Ectodermal cell (in vitro differentiated cells): Measurements from ENCODE around the gene GABPB2.

Experiments used
- H3K27ac ChIP-seq: 2 replicates; pipeline ENCODE4 v1.7.0; 2013; ENCODE audit warnings: mild to moderate bottlenecking, low read depth, low read length; ENCODE audit not compliant: insufficient read depth, poor library complexity, severe bottlenecking
- H3K27me3 ChIP-seq: 2 replicates; pipeline ENCODE4 v1.7.0; 2013; ENCODE audit warnings: mild to moderate bottlenecking, low read length; ENCODE audit not compliant: insufficient read depth, control insufficient read depth, poor library complexity, severe bottlenecking
- H3K36me3 ChIP-seq: one replicate; pipeline ENCODE4 v1.7.0; 2013; ENCODE audit warnings: low read length; ENCODE audit not compliant: control insufficient read depth, insufficient read depth
- H3K4me1 ChIP-seq: one replicate; pipeline ENCODE4 v1.7.0; 2013; ENCODE audit warnings: low read length; ENCODE audit not compliant: control insufficient read depth, insufficient read depth
- H3K4me3 ChIP-seq: 2 replicates; pipeline ENCODE4 v1.7.0; 2013; ENCODE audit warnings: low read depth, low read length, control low read depth; ENCODE audit not compliant: insufficient read depth
- H3K9me3 ChIP-seq: 2 replicates; pipeline ENCODE4 v1.7.0; 2013; ENCODE audit warnings: mild to moderate bottlenecking, low read length, moderate library complexity; ENCODE audit not compliant: control insufficient read depth
- WGBS, 2 experiments: methylation state at CpG; one replicate each; pipeline ENCODE4 v1.1.7; 2013; ENCODE audit warnings: missing lambda C conversion rate in 2 of 2; 5-methylcytosine and 5-hydroxymethylcytosine counted together

The GABPB2 gene

GRCh38 chr1:151047925-151048644 lies 22.5 kb upstream of the GABPB2 start:
- Histone ChIP-seq H3K36me3 (peaks cover 5% of the 10 kb centered on the region), H3K9me3 (no peaks in the 10 kb centered on the region), H3K27me3 (no peaks in the 10 kb centered on the region), H3K4me1 (peaks cover 3% of the 10 kb centered on the region), H3K27ac (peak overlapping the region; percentile 71), H3K4me3 (peak overlapping the region; percentile 93)
- WGBS, 2 experiments = 1% methylated on average over 48 of the region's 48 CpGs

DNA sequence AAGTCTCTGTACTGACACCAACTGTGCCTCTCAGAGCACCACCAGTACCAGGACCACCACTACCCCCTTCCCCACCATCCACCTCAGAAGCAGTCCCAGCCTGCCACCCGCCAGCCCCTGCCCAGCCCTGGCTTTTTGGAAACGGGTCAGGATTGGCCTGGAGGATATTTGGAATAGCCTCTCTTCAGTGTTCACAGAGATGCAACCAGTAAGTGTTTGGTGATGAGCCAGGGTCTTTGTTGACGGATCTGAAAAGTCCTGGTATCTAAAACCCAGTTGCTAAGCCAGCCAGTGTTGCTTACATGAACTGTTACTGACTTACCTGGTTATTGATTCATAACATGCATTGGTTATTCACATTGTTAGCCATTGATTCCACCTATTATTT lies 21.9 kb upstream of the GABPB2 start:
- Histone ChIP-seq H3K36me3 (peaks cover 7% of the 10 kb centered on the region), H3K4me3 (peak overlapping the region; percentile 93), H3K9me3 (no peaks in the 10 kb centered on the region), H3K27me3 (no peaks in the 10 kb centered on the region), H3K27ac (no peak overlapping the region), H3K4me1 (peaks cover 3% of the 10 kb centered on the region)
- WGBS, 2 experiments = 37 to 44% methylated on average over 3 of the region's 3 CpGs

GRCh38 chr1:151049458-151049857 lies 21.1 kb upstream of the GABPB2 start:
- Histone ChIP-seq H3K4me1 (peaks cover 3% of the 10 kb centered on the region), H3K27ac (no peak overlapping the region), H3K36me3 (peaks cover 7% of the 10 kb centered on the region), H3K4me3 (no peak overlapping the region), H3K9me3 (no peaks in the 10 kb centered on the region), H3K27me3 (no peaks in the 10 kb centered on the region)
- WGBS, 2 experiments = 91 to 94% methylated on average over 5 of the region's 5 CpGs

DNA sequence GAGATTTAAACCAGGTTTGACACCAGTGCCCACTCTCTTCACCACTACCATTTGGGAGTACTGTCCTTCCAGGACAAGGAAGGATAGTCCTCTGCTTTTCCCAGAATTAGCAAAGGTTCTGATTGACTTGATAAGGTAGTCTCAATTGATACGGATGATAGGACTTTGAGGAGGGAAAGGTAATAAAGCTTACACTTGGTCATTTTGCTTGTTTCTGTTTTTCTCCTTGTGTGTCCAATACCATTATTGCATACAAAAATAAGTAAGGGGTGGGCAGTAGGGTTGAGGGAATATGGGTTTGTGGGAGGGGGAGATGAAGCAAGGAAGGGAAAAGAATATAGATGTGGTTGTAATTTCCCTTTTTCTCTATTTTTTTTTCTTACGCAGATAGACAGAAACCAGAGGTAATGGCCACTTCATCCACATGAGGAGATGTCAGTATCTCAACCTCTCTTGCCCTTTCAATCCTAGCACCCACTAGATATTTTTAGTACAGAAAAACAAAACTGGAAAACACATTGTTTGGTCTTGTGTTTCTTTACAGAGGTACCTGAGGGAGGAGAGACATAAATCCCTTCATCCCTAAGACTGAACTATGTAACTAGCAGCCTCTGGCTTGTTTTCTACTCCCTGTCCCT lies 20.4 kb upstream of the GABPB2 start:
- Histone ChIP-seq H3K27me3 (no peaks in the 10 kb centered on the region), H3K27ac (no peak overlapping the region), H3K9me3 (no peaks in the 10 kb centered on the region), H3K36me3 (peaks cover 11% of the 10 kb centered on the region), H3K4me1 (peaks cover 3% of the 10 kb centered on the region), H3K4me3 (no peak overlapping the region)
- 95% methylated on average over 2 of the region's 2 CpGs for WGBS, 2 experiments

GRCh38 chr1:151051356-151052009 lies 19.1 kb upstream of the GABPB2 start:
- peaks cover 3% of the 10 kb centered on the region for H3K4me1 ChIP-seq
- H3K27ac ChIP-seq = no peak overlapping the region
- no peak overlapping the region for H3K4me3 ChIP-seq
- H3K9me3 ChIP-seq = no peaks in the 10 kb centered on the region
- no peaks in the 10 kb centered on the region for H3K27me3 ChIP-seq
- WGBS, 2 experiments = 81 to 84% methylated on average over 2 of the region's 2 CpGs
- peaks cover 11% of the 10 kb centered on the region for H3K36me3 ChIP-seq

DNA sequence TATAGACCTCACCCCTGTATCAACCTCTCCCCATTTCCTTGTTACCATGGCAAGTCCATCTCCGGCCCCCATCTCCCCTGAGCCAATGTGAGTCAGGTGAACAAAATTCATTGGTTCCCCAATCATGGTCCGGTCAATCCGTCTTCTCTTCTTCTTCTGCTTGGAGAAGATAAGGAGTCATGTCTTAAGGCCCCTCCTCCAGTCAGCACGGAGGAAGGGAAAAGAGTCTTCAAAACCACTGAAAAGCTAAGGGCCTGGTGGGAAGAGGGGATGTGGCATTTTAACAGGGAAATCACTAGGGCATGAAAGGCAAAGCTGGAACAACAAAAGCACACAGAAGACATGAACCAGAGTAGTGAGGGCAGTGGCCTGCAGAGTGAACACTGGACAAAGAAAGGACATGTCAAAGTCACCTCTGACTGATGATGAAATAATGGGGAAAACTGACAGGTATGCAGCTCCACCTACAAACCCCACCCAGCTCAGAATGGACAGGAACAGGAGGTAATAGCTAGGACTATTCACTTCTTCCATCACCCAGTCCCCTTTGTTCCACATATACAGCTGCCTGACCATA lies 15.5 kb upstream of the GABPB2 start:
- Histone ChIP-seq H3K27ac (no peak overlapping the region), H3K4me3 (no peak overlapping the region), H3K36me3 (peaks cover 11% of the 10 kb centered on the region), H3K4me1 (peaks cover 8% of the 10 kb centered on the region), H3K9me3 (no peaks in the 10 kb centered on the region), H3K27me3 (no peaks in the 10 kb centered on the region)
- 91 to 93% methylated on average over 4 of the region's 4 CpGs for WGBS, 2 experiments

DNA sequence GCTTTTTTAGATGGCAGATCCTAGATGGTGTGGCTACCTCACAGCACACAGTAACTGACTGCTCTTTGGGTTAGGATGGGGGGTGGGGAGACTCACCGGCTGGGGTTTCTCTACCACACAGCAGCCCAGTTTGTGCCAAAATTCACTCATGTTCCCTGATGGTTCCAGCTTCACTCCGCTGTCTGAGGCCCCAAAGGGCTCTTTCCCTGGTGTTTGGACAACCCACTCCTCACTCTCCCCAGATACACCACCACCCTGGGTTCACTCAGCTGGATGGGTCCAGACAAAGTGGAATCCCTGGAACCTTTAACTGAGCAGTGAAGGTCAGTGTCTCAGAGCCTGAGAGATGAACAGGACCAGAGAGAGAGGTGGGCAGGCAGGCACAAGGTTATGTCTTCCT lies 15.0 kb upstream of the GABPB2 start:
- Histone ChIP-seq H3K4me3 (no peak overlapping the region), H3K4me1 (peaks cover 8% of the 10 kb centered on the region), H3K27me3 (no peaks in the 10 kb centered on the region), H3K9me3 (no peaks in the 10 kb centered on the region), H3K27ac (no peak overlapping the region), H3K36me3 (peaks cover 11% of the 10 kb centered on the region)
- WGBS, 2 experiments = 93 to 100% methylated on average over 1 of the region's 2 CpGs

GRCh38 chr1:151056149-151056548 lies 14.4 kb upstream of the GABPB2 start:
- Histone ChIP-seq H3K27ac (no peak overlapping the region), H3K36me3 (peaks cover 11% of the 10 kb centered on the region), H3K9me3 (no peaks in the 10 kb centered on the region), H3K4me1 (peaks cover 8% of the 10 kb centered on the region), H3K27me3 (no peaks in the 10 kb centered on the region), H3K4me3 (no peak overlapping the region)
- WGBS, 2 experiments = 63 to 73% methylated on average over 2 of the region's 2 CpGs

DNA sequence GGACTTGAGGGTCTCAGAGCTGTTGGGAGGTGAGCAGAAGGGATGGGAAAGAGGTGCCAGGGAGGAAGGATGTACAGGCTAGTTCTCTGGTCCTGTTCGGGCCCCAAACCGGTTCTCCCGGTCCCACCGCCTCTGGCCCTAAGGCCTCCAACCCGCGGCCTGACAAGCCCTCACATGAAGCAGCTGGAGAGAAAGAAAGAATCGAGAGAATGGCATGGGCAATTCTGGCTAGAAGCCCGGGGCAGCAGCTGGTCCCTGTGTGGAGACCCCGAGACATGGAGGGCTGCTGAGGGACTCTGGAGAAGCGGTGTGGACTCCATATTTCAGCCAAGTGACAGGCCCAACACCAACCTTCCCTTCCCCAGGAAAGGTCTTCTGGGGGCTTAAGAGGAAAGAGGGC lies 11.9 kb upstream of the GABPB2 start:
- H3K36me3 ChIP-seq = peaks cover 4% of the 10 kb centered on the region
- WGBS, 2 experiments = 2 to 4% methylated on average over 10 of the region's 10 CpGs
- H3K27ac ChIP-seq = no peak overlapping the region
- peak overlapping the region; percentile 94 for H3K4me3 ChIP-seq
- no peaks in the 10 kb centered on the region for H3K27me3 ChIP-seq
- H3K9me3 ChIP-seq = no peaks in the 10 kb centered on the region
- H3K4me1 ChIP-seq = peaks cover 8% of the 10 kb centered on the region
